ENCODE data around the gene DDX19B.

GRCh38 chr16:70342016-70342415, 43.0 kb downstream of the DDX19B start:
- no peak for TF ChIP-seq SUZ12 (IDR thresholded peaks at IDR 0.05; ENCODE audit: extremely low read depth, insufficient read depth, insufficient read length)
- no peak for TF ChIP-seq ZNF274 (IDR thresholded peaks at IDR 0.05; ENCODE audit: low read depth, low read length)
- TF ChIP-seq YY1 (IDR thresholded peaks at IDR 0.05; ENCODE audit: insufficient read depth, insufficient read length) = no peak
